Measurements from ENCODE around the gene ARHGEF4. TPM values are rescaled to one million over a fixed set of nuclear protein-coding genes. Genes with fewer than 3 reads are reported as not detected.

The ARHGEF4 gene
- total and polyA plus RNA-seq, 10 of the 15 experiments (the other 5 are each of a cell fraction or from before 2014, with no cell fraction given) = 0.02 to 0.24 (median 0.16) TPM; not detected in 6

GRCh38 chr2:130847776-130848525 lies 11.2 kb downstream of the ARHGEF4 start (continued):
- TF ChIP-seq E4F1 (IDR thresholded peaks at IDR 0.05; ENCODE audit: borderline replicate concordance, partially characterized antibody) (no peak), EGR1 (IDR thresholded peaks at IDR 0.05; ENCODE audit: borderline replicate concordance in 1 of 2, low read depth in 2 of 2, low read length in 2 of 2) (no peak), HDAC6 (IDR thresholded peaks at IDR 0.05; ENCODE audit: unreplicated experiment) (no peak), STAT3 (IDR thresholded peaks at IDR 0.05; ENCODE audit: low read depth, low read length) (no peak), WRNIP1 (IDR thresholded peaks at IDR 0.05; ENCODE audit: borderline replicate concordance, low read depth, low read length) (no peak), SUZ12 (IDR thresholded peaks at IDR 0.05; ENCODE audit: unreplicated experiment) (no peak), ZBTB4 (CRISPR knock-in tag; IDR thresholded peaks at IDR 0.05) (no peak), TAF1 (IDR thresholded peaks at IDR 0.05; ENCODE audit: borderline replicate concordance, low read depth, low read length) (no peak), EZH2 (IDR thresholded peaks at IDR 0.05; ENCODE audit: borderline replicate concordance, control insufficient read depth, low read depth, low read length) (no peak), ATF3 (IDR thresholded peaks at IDR 0.05; ENCODE audit: borderline replicate concordance, extremely low read depth, low read depth, low read length) (no peak)
